CD4-positive, alpha-beta T cell (primary cell): ENCODE data around the gene SENP6. TPM values are rescaled to one million over a fixed set of nuclear protein-coding genes. Genes with fewer than 3 reads are reported as not detected.

Experiments used
- ATAC-seq: fragments of 200-7000 bp; cut with Tn5 transposase; one replicate; pipeline ENCODE4 v1.10.0; 2022; ENCODE audit warnings: mild to moderate bottlenecking; ENCODE audit not compliant: poor library complexity
- CTCF ChIA-PET: fragments of 350-600 bp; sonication (Branson Sonifier 250); formaldehyde crosslinking; loops from one replicate; lab custom pipeline; 2021; ENCODE audit warnings: antibody characterized with exemption, inconsistent platforms; lab: Charles Lee
- POLR2A ChIA-PET: fragments of 350-600 bp; sonication (Branson Sonifier 250); formaldehyde crosslinking; loops from one replicate; lab custom pipeline; 2021; ENCODE audit warnings: antibody characterized with exemption, inconsistent platforms; lab: Charles Lee
- DNase-seq, 14 experiments: peaks; one replicate each; pipeline ENCODE4 v3.0.0-alpha.2; 2013 to 2020; ENCODE audit warnings: mixed read lengths in 2 of 14
- H3K27ac ChIP-seq, 2 donors: one replicate each; pipeline versions ENCODE4 v1.5.1 to v1.7.0; 2013; ENCODE audit warnings: low read length in 2 of 2, low read depth in 1 of 2, mild to moderate bottlenecking in 1 of 2
- H3K27me3 ChIP-seq, 2 experiments: 1 replicate in 1 of 2; 2 replicates in 1 of 2; pipeline versions ENCODE4 v1.6.1 to v1.7.0; 2013; ENCODE audit warnings: low read length in 2 of 2, control low read depth in 1 of 2, mild to moderate bottlenecking in 1 of 2, moderate library complexity in 1 of 2; ENCODE audit not compliant: insufficient read depth in 2 of 2, control insufficient read depth in 1 of 2
- H3K36me3 ChIP-seq: one replicate; pipeline ENCODE4 v1.6.1; 2013; ENCODE audit warnings: low read length, control low read depth; ENCODE audit not compliant: insufficient read depth
- H3K4me1 ChIP-seq: one replicate; pipeline ENCODE4 v1.6.1; 2013; ENCODE audit warnings: low read length, control low read depth; ENCODE audit not compliant: insufficient read depth
- H3K4me3 ChIP-seq: one replicate; pipeline ENCODE4 v1.5.1; 2013; ENCODE audit warnings: mild to moderate bottlenecking, low read length, moderate library complexity
- H3K9me3 ChIP-seq, 2 experiments: 1 replicate in 1 of 2; 2 replicates in 1 of 2; pipeline versions ENCODE4 v1.6.1 to v1.7.0; 2013; ENCODE audit warnings: low read length in 2 of 2, mild to moderate bottlenecking in 2 of 2, control low read depth in 1 of 2, moderate library complexity in 1 of 2; ENCODE audit not compliant: control insufficient read depth in 1 of 2, insufficient read depth in 1 of 2
- H3K27ac Mint-ChIP-seq: one replicate; pipeline ENCODE4 v1.8.0; 2020; ENCODE audit warnings: mixed read lengths
- H3K27me3 Mint-ChIP-seq: one replicate; pipeline ENCODE4 v1.8.0; 2021; ENCODE audit warnings: mixed read lengths
- H3K36me3 Mint-ChIP-seq: one replicate; pipeline ENCODE4 v1.8.0; 2021; ENCODE audit warnings: low read depth, mixed read lengths
- H3K4me1 Mint-ChIP-seq: one replicate; pipeline ENCODE4 v1.8.0; 2021; ENCODE audit warnings: low read depth, mixed read lengths
- H3K4me3 Mint-ChIP-seq: one replicate; pipeline ENCODE4 v1.8.0; 2020; ENCODE audit warnings: mild to moderate bottlenecking, mixed read lengths
- H3K9me3 Mint-ChIP-seq: one replicate; pipeline ENCODE4 v1.8.0; 2020; ENCODE audit warnings: mixed read lengths
- intact Hi-C, 2 experiments: fragments of 100-400 bp; cut with DNase I in 1 of 2; cut with micrococcal nuclease in 1 of 2; formaldehyde crosslinking; loops; one replicate each; pipeline versions ENCODE4 v1.15.1 to v1.9.0; 2023 to 2025; cut with DNase I, micrococcal nuclease
- total RNA-seq, 174 experiments: library from RNA in 2 of 174; stranded (reverse) in 2 of 174; gene quantifications; one replicate each; pipeline ENCODE4 v1.2.3 and lab custom pipeline; 2021 to 2026
- TF ChIP-seq, protein P1 (sequence below): fragments of 200-600 bp; IDR thresholded peaks from one replicate; pipeline ENCODE4 v1.8.0; 2022; ENCODE audit warnings: antibody characterized with exemption, mild to moderate bottlenecking

Gene SENP6
- total RNA-seq, 2 experiments from 2014 or later, result 82.0 to 94.8 TPM

DNA sequence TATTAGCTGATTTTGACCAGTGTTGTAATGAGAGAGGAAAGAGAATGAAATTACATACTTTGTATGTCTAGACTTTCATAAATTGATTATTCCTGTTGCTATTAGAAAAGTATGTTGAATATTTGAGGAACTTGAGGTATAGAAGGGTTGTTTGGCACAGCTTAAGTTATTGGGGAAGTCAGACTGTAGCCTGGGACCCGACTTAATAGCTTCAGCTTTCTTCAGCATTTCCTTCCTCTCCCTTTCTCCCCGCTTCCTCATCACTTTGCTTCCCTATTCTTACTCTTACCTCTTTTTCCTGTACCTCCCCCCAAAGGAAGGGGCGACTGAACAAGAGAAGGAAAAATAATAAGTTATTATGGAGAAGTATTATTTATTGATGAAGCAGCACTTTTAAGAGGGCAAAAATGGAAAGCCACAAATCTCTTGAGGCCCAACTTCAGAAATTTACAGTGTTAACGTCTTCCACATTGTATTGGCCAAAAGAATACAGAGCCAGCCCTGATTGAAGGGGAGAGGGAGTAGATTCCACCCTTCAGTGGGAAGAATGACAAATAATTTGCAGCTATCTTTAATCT lies 7.4 kb downstream of the SENP6 start:
- Mint-ChIP-seq H3K9me3 (no peaks in the 10 kb centered on the region), H3K4me3 (peak overlapping the region; percentile 22), H3K27me3 (no peaks in the 10 kb centered on the region), H3K27ac (peak overlapping the region; percentile 32), H3K36me3 (peaks cover 5% of the 10 kb centered on the region), H3K4me1 (peaks cover 93% of the 10 kb centered on the region)
- ChIA-PET POLR2A (interaction anchor here (1.3 kb wide), 1 partner anchor 10 kb away, joined by 3 read pairs; no protein-coding TSS in a partner anchor), CTCF (interaction anchor here (0.8 to 1.3 kb wide), 2 partner anchors 12 kb away, joined by 3 read pairs; no protein-coding TSS in a partner anchor)
- ATAC-seq (no peak), DNase-seq (peak in 2 of 14 experiments; percentile 32 to 34)
- Histone ChIP-seq H3K36me3 (peaks cover 4% of the 10 kb centered on the region), H3K27me3 (no peaks in the 10 kb centered on the region), H3K9me3 (no peaks in the 10 kb centered on the region), H3K4me1 (peaks cover 44% of the 10 kb centered on the region), H3K27ac (no peak overlapping the region), H3K4me3 (no peak overlapping the region)
- intact Hi-C loops, result no loop called here
- TF ChIP-seq, protein P1, sequence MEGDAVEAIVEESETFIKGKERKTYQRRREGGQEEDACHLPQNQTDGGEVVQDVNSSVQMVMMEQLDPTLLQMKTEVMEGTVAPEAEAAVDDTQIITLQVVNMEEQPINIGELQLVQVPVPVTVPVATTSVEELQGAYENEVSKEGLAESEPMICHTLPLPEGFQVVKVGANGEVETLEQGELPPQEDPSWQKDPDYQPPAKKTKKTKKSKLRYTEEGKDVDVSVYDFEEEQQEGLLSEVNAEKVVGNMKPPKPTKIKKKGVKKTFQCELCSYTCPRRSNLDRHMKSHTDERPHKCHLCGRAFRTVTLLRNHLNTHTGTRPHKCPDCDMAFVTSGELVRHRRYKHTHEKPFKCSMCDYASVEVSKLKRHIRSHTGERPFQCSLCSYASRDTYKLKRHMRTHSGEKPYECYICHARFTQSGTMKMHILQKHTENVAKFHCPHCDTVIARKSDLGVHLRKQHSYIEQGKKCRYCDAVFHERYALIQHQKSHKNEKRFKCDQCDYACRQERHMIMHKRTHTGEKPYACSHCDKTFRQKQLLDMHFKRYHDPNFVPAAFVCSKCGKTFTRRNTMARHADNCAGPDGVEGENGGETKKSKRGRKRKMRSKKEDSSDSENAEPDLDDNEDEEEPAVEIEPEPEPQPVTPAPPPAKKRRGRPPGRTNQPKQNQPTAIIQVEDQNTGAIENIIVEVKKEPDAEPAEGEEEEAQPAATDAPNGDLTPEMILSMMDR, result no peak

- Histone ChIP-seq H3K36me3 (peaks cover 4% of the 10 kb centered on the region), H3K4me3 (no peak overlapping the region), H3K4me1 (peaks cover 42% of the 10 kb centered on the region), H3K27ac (no peak overlapping the region), H3K27me3 (no peaks in the 10 kb centered on the region), H3K9me3 (no peaks in the 10 kb centered on the region)
- peak overlapping the region; percentile 81 for H3K27ac Mint-ChIP-seq
- ChIA-PET CTCF (interaction anchor here (0.8 to 1.3 kb wide), 2 partner anchors 11 to 13 kb away, joined by 3 read pairs; no protein-coding TSS in a partner anchor), POLR2A (interaction anchor here (1.3 to 4.3 kb wide), 2 partner anchors 7 to 11 kb away, joined by 3 to 32 read pairs; partner anchors contain the start of gene SENP6)
- H3K4me1 Mint-ChIP-seq, result peaks cover 98% of the 10 kb centered on the region
- H3K4me3 Mint-ChIP-seq, result no peak overlapping the region
- H3K36me3 Mint-ChIP-seq, result peaks cover 5% of the 10 kb centered on the region
- no peaks in the 10 kb centered on the region for H3K9me3 Mint-ChIP-seq
- TF ChIP-seq, protein P1, result no peak
- DNase-seq, result no peak
- intact Hi-C loops, result no loop called here
- ATAC-seq, result no peak
- no peaks in the 10 kb centered on the region for H3K27me3 Mint-ChIP-seq
Measured at GRCh38 chr6:75609639-75610590, 8.2 kb downstream of the SENP6 start.

GRCh38 chr6:75611011-75611701 lies 9.5 kb downstream of the SENP6 start:
- H3K4me3 Mint-ChIP-seq, result peak overlapping the region; percentile 80
- intact Hi-C loops, result no loop called here
- ATAC-seq, result no peak

More at GRCh38 chr6:75611011-75611701, 9.5 kb downstream of the SENP6 start:
- peaks cover 97% of the 10 kb centered on the region for H3K4me1 Mint-ChIP-seq
- H3K4me1 ChIP-seq, result peaks cover 43% of the 10 kb centered on the region
- H3K27ac ChIP-seq, result no peak overlapping the region
- H3K27ac Mint-ChIP-seq, result peak overlapping the region; percentile 81
- ChIA-PET POLR2A (interaction anchor here (0.6 to 4.3 kb wide), 2 partner anchors 9 to 36 kb away, joined by 3 to 32 read pairs; partner anchors contain the start of gene SENP6), CTCF (interaction anchor here (0.8 kb wide), 1 partner anchor 36 kb away, joined by 3 read pairs; no protein-coding TSS in a partner anchor)
- H3K9me3 Mint-ChIP-seq, result no peaks in the 10 kb centered on the region
- no peaks in the 10 kb centered on the region for H3K27me3 Mint-ChIP-seq
- H3K36me3 ChIP-seq, result no peaks in the 10 kb centered on the region
- peaks cover 13% of the 10 kb centered on the region for H3K36me3 Mint-ChIP-seq
- no peaks in the 10 kb centered on the region for H3K27me3 ChIP-seq
- DNase-seq, result no peak
- H3K9me3 ChIP-seq, result no peaks in the 10 kb centered on the region
- no peak overlapping the region for H3K4me3 ChIP-seq
- TF ChIP-seq, protein P1, result no peak
